MM.1S (cell line): Measurements from ENCODE around the gene ANO2.

Experiments used
- DNase-seq: peaks from one replicate; pipeline ENCODE4 v3.0.0-alpha.2; 2015
- H2AFZ ChIP-seq: fragments of 300-600 bp; sonication (generic); 2 replicates; pipeline ENCODE4 v1.6.0; 2016; ENCODE audit warnings: antibody characterized with exemption, low read length
- H3F3A ChIP-seq: fragments of 300-600 bp; sonication (generic); 2 replicates; pipeline ENCODE4 v1.6.1; 2016; ENCODE audit warnings: mild to moderate bottlenecking, antibody characterized with exemption, low read length, moderate library complexity, mixed read lengths; ENCODE audit not compliant: insufficient read depth
- H3K27ac ChIP-seq: fragments of 300-600 bp; sonication (generic); 2 replicates; pipeline ENCODE4 v1.5.1; 2016; ENCODE audit warnings: mild to moderate bottlenecking, low read length
- H3K27me3 ChIP-seq: fragments of 300-600 bp; sonication (generic); replicated peaks from 2 replicates; pipeline ENCODE4 v1.6.0; 2016; ENCODE audit warnings: low read length; ENCODE audit not compliant: insufficient read depth
- H3K36me3 ChIP-seq: fragments of 300-600 bp; sonication (generic); replicated peaks from 2 replicates; pipeline ENCODE4 v1.6.1; 2016; ENCODE audit warnings: mild to moderate bottlenecking, low read length, mixed read lengths; ENCODE audit not compliant: insufficient read depth
- H3K4me1 ChIP-seq: fragments of 300-600 bp; sonication (generic); 2 replicates; pipeline ENCODE4 v1.6.1; 2016; ENCODE audit warnings: low read length, mixed read lengths
- H3K4me2 ChIP-seq: fragments of 300-600 bp; sonication (generic); 2 replicates; pipeline ENCODE4 v1.6.0; 2016; ENCODE audit warnings: low read depth, low read length
- H3K4me3 ChIP-seq: fragments of 300-600 bp; sonication (generic); 2 replicates; pipeline ENCODE4 v1.5.1; 2016; ENCODE audit warnings: low read length, mixed read lengths
- H3K79me2 ChIP-seq: fragments of 300-600 bp; sonication (generic); 2 replicates; pipeline ENCODE4 v1.6.1; 2016; ENCODE audit warnings: mixed run types, low read length, mixed read lengths
- H3K9ac ChIP-seq: fragments of 300-600 bp; sonication (generic); 2 replicates; pipeline ENCODE4 v1.6.1; 2016; ENCODE audit warnings: low read length, mixed read lengths
- H3K9me2 ChIP-seq: fragments of 300-600 bp; sonication (generic); replicated peaks from 2 replicates; pipeline ENCODE4 v1.6.1; 2016; ENCODE audit warnings: mild to moderate bottlenecking, low read length, mixed read lengths; ENCODE audit not compliant: insufficient read depth
- H3K9me3 ChIP-seq: fragments of 300-600 bp; sonication (generic); replicated peaks from 2 replicates; pipeline ENCODE4 v1.6.1; 2016; ENCODE audit warnings: mild to moderate bottlenecking, low read length, mixed read lengths; ENCODE audit not compliant: insufficient read depth
- H4K20me1 ChIP-seq: fragments of 300-600 bp; sonication (generic); 2 replicates; pipeline ENCODE4 v1.6.1; 2016; ENCODE audit warnings: mild to moderate bottlenecking, low read length, moderate library complexity, mixed read lengths; ENCODE audit not compliant: insufficient read depth
- EZH2 ChIP-seq: fragments of 300-600 bp; sonication (generic); optimal IDR thresholded peaks from 2 replicates; pipeline ENCODE3; 2017; ENCODE audit warnings: low read depth, mild to moderate bottlenecking, antibody characterized with exemption, low read length, mixed read lengths
- EZH2phosphoT487 ChIP-seq: fragments of 300-600 bp; sonication (generic); IDR thresholded peaks from 2 replicates; pipeline ENCODE4 v1.6.1; 2018; ENCODE audit warnings: antibody characterized with exemption, low read length
- TF ChIP-seq, protein P1 (sequence below): fragments of 300-600 bp; sonication (generic); IDR thresholded peaks from 2 replicates; pipeline ENCODE4 v1.5.1; 2016; ENCODE audit warnings: antibody characterized with exemption, low read length, mixed read lengths

ANO2 gene

GRCh38 chr12:5736016-5736415, 209.0 kb downstream of the ANO2 start:
- Histone ChIP-seq H3K36me3 (no peaks in the 10 kb centered on the region), H3K79me2 (no peaks in the 10 kb centered on the region), H3K9me2 (no peaks in the 10 kb centered on the region), H2AFZ (no peak overlapping the region), H3K4me1 (no peaks in the 10 kb centered on the region), H3K9me3 (no peaks in the 10 kb centered on the region), H4K20me1 (no peaks in the 10 kb centered on the region), H3K4me2 (no peak overlapping the region), H3K9ac (no peak overlapping the region), H3K4me3 (no peak overlapping the region), H3F3A (no peaks in the 10 kb centered on the region), H3K27ac (no peak overlapping the region), H3K27me3 (no peaks in the 10 kb centered on the region)
- DNase-seq, result no peak
- TF ChIP-seq EZH2phosphoT487 (no peak), EZH2 (no peak)
- TF ChIP-seq, protein P1, sequence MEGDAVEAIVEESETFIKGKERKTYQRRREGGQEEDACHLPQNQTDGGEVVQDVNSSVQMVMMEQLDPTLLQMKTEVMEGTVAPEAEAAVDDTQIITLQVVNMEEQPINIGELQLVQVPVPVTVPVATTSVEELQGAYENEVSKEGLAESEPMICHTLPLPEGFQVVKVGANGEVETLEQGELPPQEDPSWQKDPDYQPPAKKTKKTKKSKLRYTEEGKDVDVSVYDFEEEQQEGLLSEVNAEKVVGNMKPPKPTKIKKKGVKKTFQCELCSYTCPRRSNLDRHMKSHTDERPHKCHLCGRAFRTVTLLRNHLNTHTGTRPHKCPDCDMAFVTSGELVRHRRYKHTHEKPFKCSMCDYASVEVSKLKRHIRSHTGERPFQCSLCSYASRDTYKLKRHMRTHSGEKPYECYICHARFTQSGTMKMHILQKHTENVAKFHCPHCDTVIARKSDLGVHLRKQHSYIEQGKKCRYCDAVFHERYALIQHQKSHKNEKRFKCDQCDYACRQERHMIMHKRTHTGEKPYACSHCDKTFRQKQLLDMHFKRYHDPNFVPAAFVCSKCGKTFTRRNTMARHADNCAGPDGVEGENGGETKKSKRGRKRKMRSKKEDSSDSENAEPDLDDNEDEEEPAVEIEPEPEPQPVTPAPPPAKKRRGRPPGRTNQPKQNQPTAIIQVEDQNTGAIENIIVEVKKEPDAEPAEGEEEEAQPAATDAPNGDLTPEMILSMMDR, result no peak

- Histone ChIP-seq H3K79me2 (no peaks in the 10 kb centered on the region), H3K27me3 (no peaks in the 10 kb centered on the region), H3K4me2 (no peak overlapping the region), H2AFZ (no peak overlapping the region), H3K9me2 (no peaks in the 10 kb centered on the region), H3K4me1 (no peaks in the 10 kb centered on the region), H3F3A (no peaks in the 10 kb centered on the region), H3K9me3 (no peaks in the 10 kb centered on the region), H3K9ac (no peak overlapping the region), H3K27ac (no peak overlapping the region), H3K36me3 (no peaks in the 10 kb centered on the region), H4K20me1 (no peaks in the 10 kb centered on the region), H3K4me3 (no peak overlapping the region)
- no peak for DNase-seq
- TF ChIP-seq, protein P1, result no peak
These were observed 211.1 kb downstream of the ANO2 start for GRCh38 chr12:5733916-5734315.

GRCh38 chr12:5733136-5733755, 211.8 kb downstream of the ANO2 start:
- Histone ChIP-seq H3K4me2 (no peak overlapping the region), H3F3A (no peaks in the 10 kb centered on the region), H3K4me3 (no peak overlapping the region), H2AFZ (no peak overlapping the region), H3K9me2 (no peaks in the 10 kb centered on the region), H3K27me3 (no peaks in the 10 kb centered on the region), H3K9ac (no peak overlapping the region), H3K36me3 (no peaks in the 10 kb centered on the region), H4K20me1 (no peaks in the 10 kb centered on the region), H3K9me3 (no peaks in the 10 kb centered on the region), H3K27ac (no peak overlapping the region), H3K79me2 (no peaks in the 10 kb centered on the region), H3K4me1 (no peaks in the 10 kb centered on the region)
- DNase-seq, result no peak
- TF ChIP-seq, protein P1, result no peak
- TF ChIP-seq EZH2, result no peak
- no peak for TF ChIP-seq EZH2phosphoT487
